H1 (cell line): Measurements from ENCODE around the gene ARHGAP26. TPM values are rescaled to one million over a fixed set of nuclear protein-coding genes. Genes with fewer than 3 reads are reported as not detected.
"Not testable (repeated sequence)": the region's sequence is repeated elsewhere in the genome, so short reads cannot be mapped to it uniquely, and the experiment has no call there.

Experiments used
- CTCF ChIA-PET: fragments of 300-600 bp; sonication (Branson Sonifier 250); formaldehyde crosslinking; loops from one replicate; lab custom pipeline; 2021; ENCODE audit not compliant: partially characterized antibody; lab: Charles Lee
- POLR2A ChIA-PET: fragments of 300-600 bp; sonication (Branson Sonifier 250); formaldehyde crosslinking; loops from one replicate; lab custom pipeline; 2021; ENCODE audit warnings: inconsistent platforms; ENCODE audit not compliant: partially characterized antibody; lab: Charles Lee
- DNase-seq, 2 experiments: peaks; one replicate each; pipeline versions ENCODE4 v3.0.0 to v3.0.0-alpha.2; 2010 to 2022; ENCODE audit warnings: low spot score in 2 of 2, low read depth in 1 of 2, mixed read lengths in 1 of 2
- FAIRE-seq: peaks from 2 replicates; lab custom pipeline; 2011; peaks lifted over from hg19 to GRCh38; lab: Jason Lieb, UNC
- H2AFZ ChIP-seq: 2 replicates; pipeline ENCODE4 v1.8.1; 2012; ENCODE audit warnings: low read length, inconsistent platforms
- H2AK5ac ChIP-seq: 2 replicates; pipeline ENCODE4 v1.6.1; 2013; ENCODE audit warnings: low read depth, low read length
- H2BK120ac ChIP-seq: replicated peaks from 2 replicates; pipeline ENCODE3; 2013; ENCODE audit warnings: low read depth, low read length, inconsistent platforms
- H2BK12ac ChIP-seq: 2 replicates; pipeline ENCODE4 v1.6.1; 2013; ENCODE audit warnings: low read depth, low read length
- H2BK15ac ChIP-seq: 2 replicates; pipeline ENCODE4 v1.6.1; 2013; ENCODE audit warnings: low read length
- H2BK20ac ChIP-seq: 2 replicates; pipeline ENCODE4 v1.6.1; 2013; ENCODE audit warnings: low read length
- H2BK5ac ChIP-seq: 2 replicates; pipeline ENCODE4 v1.6.1; 2013; ENCODE audit warnings: low read depth, low read length
- H3K14ac ChIP-seq: 2 replicates; pipeline ENCODE4 v1.6.1; 2013; ENCODE audit warnings: inconsistent platforms; ENCODE audit not compliant: insufficient read length
- H3K18ac ChIP-seq: 2 replicates; pipeline ENCODE4 v1.6.1; 2013; ENCODE audit warnings: low read length; ENCODE audit errors: extremely low read depth
- H3K23ac ChIP-seq: 2 replicates; pipeline ENCODE4 v1.6.1; 2013; ENCODE audit warnings: inconsistent platforms; ENCODE audit not compliant: insufficient read length
- H3K23me2 ChIP-seq: 2 replicates; pipeline ENCODE4 v1.6.1; 2013; ENCODE audit warnings: low read depth, low read length
- H3K27ac ChIP-seq: 2 replicates; pipeline ENCODE4 v1.6.1; 2011; ENCODE audit warnings: low read depth, low read length, inconsistent platforms
- H3K27me3 ChIP-seq, 4 experiments: replicated peaks in 1 of 4; 1 replicate in 1 of 4; 2 replicates in 3 of 4; pipeline versions ENCODE4 v1.6.1 to v1.8.1; 2011 to 2013; ENCODE audit warnings: low read length in 3 of 4, mild to moderate bottlenecking in 3 of 4, inconsistent platforms in 2 of 4, mixed read lengths in 2 of 4, moderate library complexity in 1 of 4; ENCODE audit not compliant: control insufficient read depth in 3 of 4, insufficient read depth in 3 of 4; ENCODE audit errors: extremely low read depth in 1 of 4
- H3K36me3 ChIP-seq, 4 experiments: 2 replicates each; pipeline versions ENCODE4 v1.6.1 to v1.8.1; 2011 to 2013; ENCODE audit warnings: mild to moderate bottlenecking in 4 of 4, low read length in 3 of 4, moderate library complexity in 2 of 4, control low read depth in 1 of 4, inconsistent platforms in 1 of 4; ENCODE audit not compliant: insufficient read depth in 4 of 4, control insufficient read depth in 2 of 4
- H3K4ac ChIP-seq: replicated peaks from 2 replicates; pipeline ENCODE3; 2013; ENCODE audit warnings: low read length, low read depth, mixed read lengths, inconsistent platforms; ENCODE audit not compliant: insufficient read length
- H3K4me1 ChIP-seq, 4 experiments: replicated peaks in 1 of 4; 1 replicate in 1 of 4; 2 replicates in 3 of 4; pipeline versions ENCODE4 v1.6.1 to v1.8.1; 2011 to 2013; ENCODE audit warnings: low read length in 3 of 4, inconsistent platforms in 2 of 4, mixed read lengths in 1 of 4; ENCODE audit not compliant: insufficient read depth in 4 of 4, control insufficient read depth in 3 of 4
- H3K4me2 ChIP-seq, 2 experiments: 2 replicates each; pipeline versions ENCODE4 v1.6.1 to v1.8.1; 2011 to 2013; ENCODE audit warnings: low read depth in 2 of 2, low read length in 2 of 2, control low read depth in 1 of 2, inconsistent platforms in 1 of 2, mild to moderate bottlenecking in 1 of 2; ENCODE audit not compliant: insufficient read depth in 1 of 2
- H3K4me3 ChIP-seq, 4 experiments: fragments of 200-600, 300-600 bp in 1 of 4; sonication (generic), shearing (Covaris generic), sonication (Bioruptor Twin) in 1 of 4; 2 replicates each; pipeline versions ENCODE4 v1.5.1 to v1.8.1; 2011 to 2016; ENCODE audit warnings: low read length in 4 of 4, low read depth in 3 of 4, control low read depth in 2 of 4, inconsistent platforms in 2 of 4, mild to moderate bottlenecking in 2 of 4, mixed read lengths in 1 of 4, moderate library complexity in 1 of 4; ENCODE audit not compliant: insufficient read depth in 2 of 4; ENCODE audit errors: extremely low read depth in 1 of 4
- H3K56ac ChIP-seq: replicated peaks from 2 replicates; pipeline ENCODE3; 2013; ENCODE audit warnings: low read depth, mild to moderate bottlenecking, mixed read lengths, low read length, inconsistent platforms; ENCODE audit not compliant: insufficient read length
- H3K79me1 ChIP-seq: 2 replicates; pipeline ENCODE4 v1.6.1; 2013; ENCODE audit warnings: low read depth, low read length, control low read depth
- H3K79me2 ChIP-seq, 2 experiments: 2 replicates each; pipeline versions ENCODE4 v1.6.1 to v1.8.1; 2012 to 2013; ENCODE audit warnings: low read length in 2 of 2, mild to moderate bottlenecking in 2 of 2, inconsistent platforms in 1 of 2; ENCODE audit not compliant: insufficient read depth in 2 of 2, control insufficient read depth in 1 of 2
- H3K9ac ChIP-seq, 4 experiments: replicated peaks in 1 of 4; 1 replicate in 1 of 4; 2 replicates in 3 of 4; pipeline versions ENCODE4 v1.6.1 to v1.8.1; 2011 to 2013; ENCODE audit warnings: low read depth in 3 of 4, low read length in 3 of 4, control low read depth in 2 of 4, mild to moderate bottlenecking in 2 of 4, moderate library complexity in 2 of 4, inconsistent platforms in 1 of 4; ENCODE audit errors: extremely low read depth in 1 of 4
- H3K9me3 ChIP-seq, 2 experiments: 2 replicates each; pipeline versions ENCODE4 v1.6.1 to v1.8.1; 2012 to 2013; ENCODE audit warnings: mild to moderate bottlenecking in 2 of 2, moderate library complexity in 2 of 2, control low read depth in 1 of 2, inconsistent platforms in 1 of 2, low read depth in 1 of 2, low read length in 1 of 2, mixed read lengths in 1 of 2; ENCODE audit not compliant: insufficient read depth in 2 of 2
- H4K20me1 ChIP-seq, 2 experiments: replicated peaks in 1 of 2; 2 replicates each; pipeline versions ENCODE3 to v1.8.1; 2011 to 2013; ENCODE audit warnings: inconsistent platforms in 2 of 2, low read length in 2 of 2, mild to moderate bottlenecking in 1 of 2; ENCODE audit not compliant: insufficient read depth in 2 of 2, control insufficient read depth in 1 of 2
- H4K5ac ChIP-seq: 2 replicates; pipeline ENCODE4 v1.6.1; 2013; ENCODE audit warnings: low read length, low read depth, mixed read lengths, inconsistent platforms; ENCODE audit not compliant: insufficient read length
- H4K8ac ChIP-seq: 2 replicates; pipeline ENCODE4 v1.8.0; 2013; ENCODE audit warnings: mild to moderate bottlenecking, moderate library complexity, low read length, inconsistent platforms; ENCODE audit not compliant: insufficient read depth; ENCODE audit errors: extremely low read depth
- H4K91ac ChIP-seq: replicated peaks from 2 replicates; pipeline ENCODE3; 2013; ENCODE audit warnings: low read length, mixed read lengths, inconsistent platforms; ENCODE audit not compliant: insufficient read length
- WGBS, 2 experiments: shearing (Covaris generic) in 1 of 2; methylation state at CpG; one replicate each; pipeline versions ENCODE4 v1.1.6 to v1.1.7; 2013 to 2015; ENCODE audit warnings: low lambda C conversion rate in 2 of 2, mixed read lengths in 2 of 2, inconsistent platforms in 1 of 2, low coverage in 1 of 2, missing lambda C conversion rate in 1 of 2; ENCODE audit not compliant: insufficient replicate concordance in 2 of 2, insufficient coverage in 1 of 2, insufficient read length in 1 of 2; ENCODE audit errors: extremely low coverage in 1 of 2, missing lambda C conversion rate in 1 of 2; 5-methylcytosine and 5-hydroxymethylcytosine counted together
- polyA plus RNA-seq, 7 experiments: library from polyadenylated mRNA; depleted of rRNA in 3 of 7; stranded (reverse) in 5 of 7; unstranded in 2 of 7; fragments of >200 nt in 5 of 7; fragments of 200-250 nt in 2 of 7; gene quantifications; 1 replicate in 5 of 7; 2 replicates in 1 of 7; 4 replicates in 1 of 7; pipeline versions ENCODE4 v1.2.1 to v1.2.3, GENCODE V29; 2011 to 2013; ENCODE audit warnings: missing spikeins in 2 of 7, mixed read lengths in 2 of 7
- total RNA-seq: library from RNA; stranded (reverse); fragmentation: NEBNext Ultra II Directional; extraction: Animal tissue kit (Norgen Biotek cat#: 25700); gene quantifications from 2 replicates; pipeline ENCODE4 v1.2.1, GENCODE V29; 2021

Gene ARHGAP26
- total and polyA plus RNA-seq, 2 of the 8 experiments (the other 6 are each of a cell fraction or from before 2014, with no cell fraction given): 7.1 to 24.8 TPM

DNA sequence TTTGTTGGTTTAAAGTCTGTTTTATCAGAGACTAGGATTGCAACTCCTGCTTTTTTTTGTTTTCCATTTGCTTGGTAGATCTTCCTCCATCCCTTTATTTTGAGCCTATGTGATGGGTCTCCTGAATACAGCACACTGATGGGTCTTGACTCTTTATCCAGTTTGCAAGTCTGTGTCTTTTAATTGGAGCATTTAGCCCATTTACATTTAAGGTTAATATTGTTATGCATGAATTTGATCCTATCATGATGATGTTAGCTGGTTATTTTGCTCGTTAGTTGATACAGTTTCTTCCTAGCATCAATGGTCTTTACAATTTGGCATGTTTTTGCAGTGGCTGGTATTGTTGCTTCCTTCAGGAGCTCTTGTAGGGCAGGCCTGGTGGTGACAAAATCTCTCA lies 219.1 kb downstream of the ARHGAP26 start:
- H3K18ac ChIP-seq, H3K4me1 ChIP-seq, H3K14ac ChIP-seq, H4K8ac ChIP-seq, FAIRE-seq, DNase-seq, H2BK120ac ChIP-seq, H2BK20ac ChIP-seq, H3K56ac ChIP-seq, H2AFZ ChIP-seq, H2AK5ac ChIP-seq, H3K4me3 ChIP-seq, H2BK12ac ChIP-seq, H3K79me1 ChIP-seq, H2BK15ac ChIP-seq, H3K79me2 ChIP-seq, H4K20me1 ChIP-seq, H3K4ac ChIP-seq, H3K27ac ChIP-seq, H4K91ac ChIP-seq, H3K27me3 ChIP-seq, H3K36me3 ChIP-seq, H3K23me2 ChIP-seq, H3K4me2 ChIP-seq, H3K23ac ChIP-seq, H4K5ac ChIP-seq, H2BK5ac ChIP-seq, POLR2A ChIA-PET, H3K9ac ChIP-seq: not testable (repeated sequence)
- CTCF ChIA-PET: interaction anchor here (2.3 kb wide), 1 partner anchor 13 kb away, joined by 13 read pairs; no protein-coding TSS in a partner anchor
- 100% methylated on average over 1 of the region's 1 CpG; no CpG with 5 or more reads in 1 of the 2 experiments for WGBS, 2 experiments
- H3K9me3 ChIP-seq: peaks cover 12% of the 10 kb centered on the region in 2 experiments

DNA sequence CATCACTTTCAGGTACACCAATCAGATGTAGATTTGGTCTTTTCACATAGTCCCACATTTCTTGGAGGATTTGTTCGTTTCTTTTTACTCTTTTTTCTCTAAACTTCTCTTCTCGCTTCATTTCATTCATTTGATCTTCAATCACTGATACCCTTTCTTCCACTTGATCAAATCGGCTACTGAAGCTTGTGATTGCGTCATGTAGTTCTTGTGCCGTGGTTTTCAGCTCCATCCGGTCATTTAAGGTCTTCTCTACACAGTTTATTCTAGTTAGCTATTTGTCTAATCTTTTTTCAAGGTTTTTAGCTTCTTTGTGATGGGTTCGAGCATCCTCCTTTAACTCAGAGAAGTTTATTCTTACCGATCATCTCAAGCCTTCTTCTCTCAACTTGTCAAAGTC lies 219.9 kb downstream of the ARHGAP26 start:
- H3K23me2 ChIP-seq, POLR2A ChIA-PET, H3K27ac ChIP-seq: not testable (repeated sequence)

More for the DNA sequence above, 219.9 kb downstream of the ARHGAP26 start:
- not testable (repeated sequence) for H4K91ac ChIP-seq, H3K4me1 ChIP-seq, H4K8ac ChIP-seq, H2BK5ac ChIP-seq, H3K27me3 ChIP-seq, H3K79me1 ChIP-seq, H3K4me2 ChIP-seq, H4K20me1 ChIP-seq, H2AK5ac ChIP-seq, H2BK12ac ChIP-seq, H2BK20ac ChIP-seq, H2BK15ac ChIP-seq, H2BK120ac ChIP-seq, H3K79me2 ChIP-seq, H3K36me3 ChIP-seq, FAIRE-seq, H3K9ac ChIP-seq, H2AFZ ChIP-seq, H3K4me3 ChIP-seq, H4K5ac ChIP-seq, H3K18ac ChIP-seq, DNase-seq, H3K14ac ChIP-seq, H3K56ac ChIP-seq, H3K23ac ChIP-seq, H3K4ac ChIP-seq
- H3K9me3 ChIP-seq: peaks cover 12% of the 10 kb centered on the region in 2 experiments
- 91% methylated on average over 8 of the region's 8 CpGs; no CpG with 5 or more reads in 1 of the 2 experiments for WGBS, 2 experiments
- CTCF ChIA-PET: interaction anchor here (0.6 to 2.3 kb wide), 3 partner anchors 8 to 145 kb away, joined by 3 to 13 read pairs (median 6); no protein-coding TSS in a partner anchor
